Osteoblast (primary cell): ENCODE measurements around the gene PTPRC. TPM values are rescaled to one million over a fixed set of nuclear protein-coding genes. Genes with fewer than 3 reads are reported as not detected.
A peak's percentile ranks its signal among the peaks of the same experiment; 100 is the strongest.

ENCODE experiments used
- DNase-seq: peaks from one replicate; pipeline ENCODE4 v3.0.0; 2011; ENCODE audit warnings: low spot score, mixed read lengths; ENCODE audit not compliant: insufficient read length; ENCODE audit errors: missing footprints
- H2AFZ ChIP-seq: 2 replicates; pipeline ENCODE4 v1.6.0; 2011; ENCODE audit warnings: mild to moderate bottlenecking, low read length
- H3K27ac ChIP-seq: 2 replicates; pipeline ENCODE4 v1.5.1; 2011; ENCODE audit warnings: mild to moderate bottlenecking, low read depth, low read length, moderate library complexity
- H3K27me3 ChIP-seq: 2 replicates; pipeline ENCODE4 v1.6.0; 2012; ENCODE audit warnings: mild to moderate bottlenecking, control low read depth, inconsistent platforms, low read length, moderate library complexity; ENCODE audit not compliant: insufficient read depth
- H3K36me3 ChIP-seq: 2 replicates; pipeline ENCODE4 v1.5.1; 2011; ENCODE audit warnings: mild to moderate bottlenecking, low read length, control low read depth, moderate library complexity; ENCODE audit not compliant: insufficient read depth
- H3K4me1 ChIP-seq: 2 replicates; pipeline ENCODE4 v1.5.1; 2011; ENCODE audit warnings: mild to moderate bottlenecking, low read length, control low read depth, moderate library complexity; ENCODE audit not compliant: insufficient read depth
- H3K4me2 ChIP-seq: 2 replicates; pipeline ENCODE4 v1.6.0; 2011; ENCODE audit warnings: mild to moderate bottlenecking, low read length; ENCODE audit not compliant: insufficient read depth
- H3K4me3 ChIP-seq: fragments of 200-600 bp; sonication (generic); 3 replicates; pipeline ENCODE4 v1.5.1; 2012; ENCODE audit warnings: mild to moderate bottlenecking, low read length, inconsistent platforms; ENCODE audit not compliant: insufficient read depth
- H3K79me2 ChIP-seq: 2 replicates; pipeline ENCODE4 v1.6.0; 2012; ENCODE audit warnings: mild to moderate bottlenecking, low read length, control low read depth, inconsistent platforms; ENCODE audit not compliant: insufficient read depth
- H3K9me3 ChIP-seq: 2 replicates; pipeline ENCODE4 v1.5.1; 2011; ENCODE audit warnings: low read depth, low read length, control low read depth
- H4K20me1 ChIP-seq: 2 replicates; pipeline ENCODE4 v1.6.0; 2012; ENCODE audit warnings: mild to moderate bottlenecking, low read length, control low read depth; ENCODE audit not compliant: insufficient read depth
- total RNA-seq: library from RNA; depleted of rRNA; stranded (reverse); fragments of >200 nt; gene quantifications from 2 replicates; pipeline ENCODE4 v1.2.3, GENCODE V29; 2012
- TF ChIP-seq, protein P1 (sequence below): IDR thresholded peaks from 2 replicates; pipeline ENCODE4 v1.5.1; 2011; ENCODE audit warnings: mild to moderate bottlenecking, low read depth, low read length, moderate library complexity; ENCODE audit errors: extremely low read depth

The PTPRC gene
- total RNA-seq, 1 donor = 1.1 TPM

DNA sequence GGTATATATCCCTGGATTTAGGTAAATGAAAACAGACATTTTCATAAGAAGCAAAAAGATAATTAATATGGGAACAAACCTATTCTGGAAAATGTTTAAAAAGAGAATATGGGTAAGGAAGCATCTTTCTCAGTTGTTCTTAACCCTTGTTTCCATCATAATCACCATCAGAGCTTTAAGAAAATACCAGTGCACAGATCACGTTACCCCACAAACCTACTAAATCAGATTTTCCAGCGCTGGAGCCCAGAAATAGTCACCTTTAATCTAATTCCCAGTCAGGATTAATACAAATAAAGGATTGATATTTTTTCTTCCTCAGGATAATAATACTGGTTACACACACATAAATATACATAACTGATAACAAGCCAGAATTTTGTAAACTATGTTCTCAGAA is 44.6 kb downstream of the PTPRC start:
- peaks cover 38% of the 10 kb centered on the region for H3K4me1 ChIP-seq
- no peak for DNase-seq
- no peaks in the 10 kb centered on the region for H3K36me3 ChIP-seq
- TF ChIP-seq, protein P1, sequence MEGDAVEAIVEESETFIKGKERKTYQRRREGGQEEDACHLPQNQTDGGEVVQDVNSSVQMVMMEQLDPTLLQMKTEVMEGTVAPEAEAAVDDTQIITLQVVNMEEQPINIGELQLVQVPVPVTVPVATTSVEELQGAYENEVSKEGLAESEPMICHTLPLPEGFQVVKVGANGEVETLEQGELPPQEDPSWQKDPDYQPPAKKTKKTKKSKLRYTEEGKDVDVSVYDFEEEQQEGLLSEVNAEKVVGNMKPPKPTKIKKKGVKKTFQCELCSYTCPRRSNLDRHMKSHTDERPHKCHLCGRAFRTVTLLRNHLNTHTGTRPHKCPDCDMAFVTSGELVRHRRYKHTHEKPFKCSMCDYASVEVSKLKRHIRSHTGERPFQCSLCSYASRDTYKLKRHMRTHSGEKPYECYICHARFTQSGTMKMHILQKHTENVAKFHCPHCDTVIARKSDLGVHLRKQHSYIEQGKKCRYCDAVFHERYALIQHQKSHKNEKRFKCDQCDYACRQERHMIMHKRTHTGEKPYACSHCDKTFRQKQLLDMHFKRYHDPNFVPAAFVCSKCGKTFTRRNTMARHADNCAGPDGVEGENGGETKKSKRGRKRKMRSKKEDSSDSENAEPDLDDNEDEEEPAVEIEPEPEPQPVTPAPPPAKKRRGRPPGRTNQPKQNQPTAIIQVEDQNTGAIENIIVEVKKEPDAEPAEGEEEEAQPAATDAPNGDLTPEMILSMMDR = no peak
- no peak overlapping the region for H3K4me2 ChIP-seq
- no peak overlapping the region for H2AFZ ChIP-seq
- peak overlapping the region; percentile 76 for H3K27ac ChIP-seq
- H3K9me3 ChIP-seq = no peaks in the 10 kb centered on the region
- no peaks in the 10 kb centered on the region for H3K27me3 ChIP-seq
- H3K79me2 ChIP-seq = no peaks in the 10 kb centered on the region
- no peak overlapping the region for H3K4me3 ChIP-seq
- H4K20me1 ChIP-seq = no peaks in the 10 kb centered on the region

DNA sequence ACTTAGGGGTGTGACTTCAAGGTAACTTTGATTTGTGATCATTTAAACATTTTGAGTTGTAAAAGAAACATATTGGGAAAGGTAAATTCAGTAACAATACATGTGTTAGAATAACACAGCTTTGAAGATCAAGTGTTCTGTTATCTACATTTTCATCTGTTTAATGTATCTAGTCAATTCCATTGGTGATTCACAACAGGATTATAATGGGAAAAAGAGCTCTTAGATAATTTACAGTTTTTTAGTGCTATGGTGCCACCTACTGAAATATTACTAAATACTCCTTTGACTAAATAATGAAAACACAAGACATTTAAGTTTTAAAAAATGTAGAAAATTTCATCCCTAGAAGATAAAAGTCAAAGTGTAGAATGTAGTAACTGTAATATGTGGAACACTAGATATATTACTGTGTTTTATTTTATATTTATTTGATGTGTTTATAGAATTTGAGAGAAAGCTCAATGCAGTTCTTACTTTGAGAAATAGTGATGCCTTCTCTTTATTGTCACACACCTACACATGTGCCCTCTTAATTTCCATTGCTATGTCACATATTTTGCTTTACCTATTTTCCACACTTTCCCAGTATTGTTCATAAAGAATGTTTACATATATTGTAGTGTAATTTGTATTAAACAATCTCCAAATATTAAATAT is 47.4 kb downstream of the PTPRC start:
- Histone ChIP-seq H3K36me3 (no peaks in the 10 kb centered on the region), H3K79me2 (no peaks in the 10 kb centered on the region), H3K4me3 (no peak overlapping the region), H3K9me3 (no peaks in the 10 kb centered on the region), H4K20me1 (no peaks in the 10 kb centered on the region), H3K27ac (no peak overlapping the region), H2AFZ (no peak overlapping the region), H3K4me2 (no peak overlapping the region), H3K27me3 (no peaks in the 10 kb centered on the region), H3K4me1 (peaks cover 32% of the 10 kb centered on the region)
- DNase-seq = no peak
- TF ChIP-seq, protein P1 = peak; percentile 47

DNA sequence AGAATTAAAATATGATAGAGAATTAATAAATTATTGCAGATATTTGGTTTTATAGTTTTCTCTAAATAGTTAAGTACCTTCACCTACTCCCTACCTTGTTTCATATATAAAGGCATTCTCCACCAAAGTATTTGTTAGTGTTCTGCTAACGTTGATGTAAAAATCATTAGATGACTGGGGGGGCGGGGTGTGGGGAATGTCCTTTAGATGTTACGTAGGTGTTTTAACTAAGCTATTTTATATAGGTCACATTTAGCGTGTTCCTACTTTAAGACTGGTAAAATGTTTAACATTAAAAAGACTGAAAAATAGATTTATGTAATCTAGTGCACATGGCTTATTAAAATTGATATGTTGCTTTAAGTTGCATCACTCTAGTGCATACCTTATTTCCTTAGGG is 48.6 kb downstream of the PTPRC start:
- Histone ChIP-seq H3K36me3 (no peaks in the 10 kb centered on the region), H3K4me1 (peaks cover 22% of the 10 kb centered on the region), H2AFZ (no peak overlapping the region), H3K9me3 (no peaks in the 10 kb centered on the region), H3K27me3 (no peaks in the 10 kb centered on the region), H3K27ac (no peak overlapping the region), H3K4me2 (no peak overlapping the region), H3K4me3 (no peak overlapping the region), H3K79me2 (no peaks in the 10 kb centered on the region), H4K20me1 (no peaks in the 10 kb centered on the region)
- DNase-seq = no peak
- TF ChIP-seq, protein P1 = no peak

DNA sequence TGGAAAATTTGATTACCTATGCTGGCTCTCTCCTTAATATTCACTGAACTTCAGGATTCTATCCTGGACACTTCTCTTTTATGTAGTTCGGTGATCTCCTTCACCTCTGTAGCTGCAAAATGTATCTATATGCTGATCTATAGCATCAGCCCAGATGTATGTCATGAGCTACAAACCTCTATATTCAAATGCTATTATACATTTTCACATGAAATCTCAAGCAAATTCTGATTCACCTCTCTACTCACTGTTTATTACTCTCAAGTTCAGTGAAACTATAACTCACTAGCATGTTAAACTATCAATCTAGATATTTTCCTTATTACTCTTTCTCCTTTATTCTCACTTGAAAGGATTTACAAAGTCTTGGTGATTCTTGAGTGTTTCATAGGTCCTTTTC is 52.2 kb downstream of the PTPRC start:
- Histone ChIP-seq H4K20me1 (no peaks in the 10 kb centered on the region), H3K4me3 (no peak overlapping the region), H3K27ac (no peak overlapping the region), H3K4me2 (no peak overlapping the region), H3K27me3 (no peaks in the 10 kb centered on the region), H3K9me3 (no peaks in the 10 kb centered on the region), H2AFZ (no peak overlapping the region), H3K4me1 (peaks cover 2% of the 10 kb centered on the region), H3K36me3 (no peaks in the 10 kb centered on the region), H3K79me2 (no peaks in the 10 kb centered on the region)
- TF ChIP-seq, protein P1 = no peak
- DNase-seq = no peak
